Measurements from ENCODE around the gene ARAP2.

- TF ChIP-seq CTCF (IDR thresholded peaks at IDR 0.05; ENCODE audit: extremely low read depth in 1 of 2, insufficient read depth in 1 of 2, low read depth in 1 of 2, low read length in 2 of 2), result no peak
- TF ChIP-seq EZH2 (IDR thresholded peaks at IDR 0.05; ENCODE audit: borderline replicate concordance, low read depth, low read length, severe bottlenecking), result no peak
These were observed 144.8 kb downstream of the ARAP2 start for GRCh38 chr4:36099509-36099908.

Measured in endothelial cell of umbilical vein (primary cell).